ENCODE data around the gene ALDH3A1.

ALDH3A1 gene

GRCh38 chr17:19741832-19742457 is 6.2 kb downstream of the ALDH3A1 start:
- DNase-seq (ENCODE audit: low read depth, low spot score) = no peak

- no peak for DNase-seq (ENCODE audit: low read depth, low spot score)
These were observed 7.2 kb downstream of the ALDH3A1 start for GRCh38 chr17:19740933-19741332.

- no peak for DNase-seq (ENCODE audit: low read depth, low spot score)
These were observed 8.6 kb downstream of the ALDH3A1 start for GRCh38 chr17:19739241-19740201.

- no peak for DNase-seq (ENCODE audit: low read depth, low spot score)
These were observed 9.3 kb downstream of the ALDH3A1 start for GRCh38 chr17:19738757-19739156.

GRCh38 chr17:19738073-19738449 is 10.0 kb downstream of the ALDH3A1 start:
- DNase-seq (ENCODE audit: low read depth, low spot score) = no peak

GRCh38 chr17:19737305-19738072 is 10.6 kb downstream of the ALDH3A1 start:
- no peak for DNase-seq (ENCODE audit: low read depth, low spot score)

GRCh38 chr17:19736071-19736470 is 12.0 kb downstream of the ALDH3A1 start:
- no peak for DNase-seq (ENCODE audit: low read depth, low spot score)

- no peak for DNase-seq (ENCODE audit: low read depth, low spot score)
These were observed 14.1 kb downstream of the ALDH3A1 start for GRCh38 chr17:19733953-19734526.

GRCh38 chr17:19731626-19732025 is 16.5 kb downstream of the ALDH3A1 start:
- no peak for DNase-seq (ENCODE audit: low read depth, low spot score)

GRCh38 chr17:19730843-19731242 is 17.3 kb downstream of the ALDH3A1 start:
- DNase-seq (ENCODE audit: low read depth, low spot score) = no peak

GRCh38 chr17:19729900-19730299 is 18.2 kb downstream of the ALDH3A1 start:
- no peak for DNase-seq (ENCODE audit: low read depth, low spot score)

GRCh38 chr17:19728084-19728495 is 20.0 kb downstream of the ALDH3A1 start:
- DNase-seq (ENCODE audit: low read depth, low spot score) = no peak

- DNase-seq (ENCODE audit: low read depth, low spot score) = no peak
These were observed 20.5 kb downstream of the ALDH3A1 start for GRCh38 chr17:19727501-19728078.

- DNase-seq (ENCODE audit: low read depth, low spot score) = no peak
These were observed 21.3 kb downstream of the ALDH3A1 start for GRCh38 chr17:19726631-19727376.

GRCh38 chr17:19725486-19725885 is 22.6 kb downstream of the ALDH3A1 start:
- DNase-seq (ENCODE audit: low read depth, low spot score) = no peak

- no peak for DNase-seq (ENCODE audit: low read depth, low spot score)
These were observed 23.3 kb downstream of the ALDH3A1 start for GRCh38 chr17:19724501-19725420.

- DNase-seq (ENCODE audit: low read depth, low spot score) = no peak
These were observed 24.1 kb downstream of the ALDH3A1 start for GRCh38 chr17:19723964-19724363.

GRCh38 chr17:19720631-19721426 is 27.3 kb downstream of the ALDH3A1 start:
- no peak for DNase-seq (ENCODE audit: low read depth, low spot score)

- no peak for DNase-seq (ENCODE audit: low read depth, low spot score)
These were observed 28.0 kb downstream of the ALDH3A1 start for GRCh38 chr17:19720210-19720475.

Data from iPS DF 19.7 (cell line).